NCI-H82 (cell line): ENCODE measurements around the gene ADAM33.

Experiments
- DNase-seq: peaks from one replicate; lab custom pipeline; 2025; lab: John Stamatoyannopoulos, UW

Gene ADAM33

DNA sequence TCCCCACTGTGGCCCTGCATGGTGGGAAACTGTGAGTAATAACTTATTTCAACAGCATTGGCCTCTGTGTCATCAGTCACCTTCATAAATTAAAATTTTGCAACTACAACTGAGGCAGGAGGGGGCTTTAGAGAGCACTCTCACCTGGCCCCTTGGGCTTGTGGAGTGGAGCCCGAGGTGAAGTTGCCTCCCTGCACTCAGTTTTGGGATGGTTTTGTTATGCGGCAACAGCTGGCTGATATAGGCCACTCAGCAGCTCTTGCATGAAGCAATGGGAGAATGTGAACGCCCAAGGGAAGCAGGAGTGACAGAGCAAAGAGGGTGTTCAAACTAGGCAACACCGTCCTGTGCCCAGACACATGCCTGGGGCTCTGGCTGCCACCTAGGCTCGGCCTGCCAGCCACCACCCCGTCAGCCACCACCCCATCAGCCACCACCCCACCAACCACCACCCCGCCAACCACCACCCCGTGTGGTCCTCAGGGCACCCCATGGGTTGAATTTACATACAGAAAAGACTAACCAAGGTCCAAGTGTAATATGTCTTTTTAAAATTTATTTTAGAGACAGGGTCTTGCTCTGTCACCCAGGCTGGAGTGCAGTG lies 14.3 kb downstream of the ADAM33 start:
- no peak for DNase-seq

GRCh38 chr20:3663858-3664257 lies 18.0 kb downstream of the ADAM33 start:
- DNase-seq: no peak

DNA sequence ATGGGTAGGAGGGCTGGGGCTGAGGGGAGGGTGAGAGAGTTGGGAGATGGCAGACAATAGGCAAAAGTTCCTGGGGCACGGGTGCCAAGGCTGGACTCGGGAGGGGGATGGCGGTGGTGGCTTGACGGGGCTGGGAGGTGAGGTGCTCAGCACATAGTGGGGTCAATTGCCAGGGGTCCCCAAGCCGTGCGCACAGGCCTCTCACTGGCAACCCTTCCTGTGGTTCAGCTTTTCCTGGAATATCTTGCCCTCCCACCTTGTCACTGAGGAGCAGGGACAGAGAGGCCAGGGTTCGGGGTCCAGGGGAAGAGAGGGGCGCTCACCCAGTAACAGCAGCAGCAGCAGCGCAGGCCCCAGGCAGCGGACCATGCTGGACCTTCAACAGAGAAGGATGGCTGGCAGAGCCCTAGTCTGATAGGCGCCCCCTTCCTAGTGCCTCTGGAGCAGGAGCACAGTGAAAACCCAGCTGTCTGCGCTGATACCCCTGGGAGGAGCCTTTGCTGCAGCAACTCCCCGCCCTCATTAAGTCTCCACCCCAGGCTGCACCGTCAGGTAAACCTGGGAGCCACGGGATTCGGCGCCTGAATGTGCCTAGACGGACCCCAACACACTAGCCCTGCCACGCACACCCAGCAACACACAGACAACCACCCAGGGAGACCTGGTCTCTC lies 18.6 kb downstream of the ADAM33 start, which contains the start of gene GFRA4:
Gene GFRA4, minus strand, starts transcription at position 369 of the 671 bp plus-strand sequence. Its CDS starts 0 bp downstream, at position 369.
- peak; percentile 16 for DNase-seq

- no peak for DNase-seq
Observed at GRCh38 chr20:3661814-3662665, 19.8 kb downstream of the ADAM33 start.

GRCh38 chr20:3661060-3661813 lies 20.6 kb downstream of the ADAM33 start:
- no peak for DNase-seq

DNA sequence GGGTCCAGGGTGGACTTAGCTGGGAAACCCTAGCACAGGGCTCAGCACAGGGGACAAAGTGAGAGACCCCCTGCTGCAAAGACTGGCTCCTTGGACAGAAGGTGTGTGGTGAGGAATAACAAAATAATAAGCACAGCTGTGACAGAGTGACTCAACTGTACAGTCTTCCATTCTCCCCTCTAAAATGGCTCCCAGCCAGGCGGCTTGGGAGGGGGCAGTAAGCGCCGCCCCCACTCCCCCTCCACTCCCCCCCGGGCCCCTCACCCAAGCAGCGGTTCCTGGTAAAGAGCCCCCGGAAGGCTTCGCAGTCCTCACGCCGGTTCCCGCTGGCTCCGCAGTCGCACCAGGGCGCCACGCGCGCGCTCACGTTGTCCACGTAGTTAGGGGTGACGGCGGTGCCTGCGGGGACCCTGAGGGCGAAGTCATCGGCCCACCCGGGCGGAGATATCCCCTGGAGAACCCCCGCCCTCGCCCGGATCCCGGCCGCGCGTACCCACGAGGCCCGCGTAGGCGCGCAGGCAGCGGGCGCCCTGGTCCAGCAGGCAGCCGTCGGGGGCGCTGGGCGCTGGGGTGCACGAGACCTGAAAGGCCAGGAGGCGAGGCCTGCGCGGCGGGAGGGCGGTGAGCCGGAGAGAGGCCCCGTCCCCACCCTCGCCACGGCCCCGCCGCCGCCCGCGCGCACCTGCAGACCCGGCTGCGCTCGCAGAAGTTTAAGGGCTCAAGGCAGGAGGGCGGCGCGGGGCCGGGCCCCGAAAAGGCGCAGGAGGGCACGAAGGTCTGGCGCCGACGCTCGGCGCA lies 21.3 kb downstream of the ADAM33 start:
- DNase-seq: no peak

GRCh38 chr20:3659492-3660261 lies 22.1 kb downstream of the ADAM33 start:
- no peak for DNase-seq

DNA sequence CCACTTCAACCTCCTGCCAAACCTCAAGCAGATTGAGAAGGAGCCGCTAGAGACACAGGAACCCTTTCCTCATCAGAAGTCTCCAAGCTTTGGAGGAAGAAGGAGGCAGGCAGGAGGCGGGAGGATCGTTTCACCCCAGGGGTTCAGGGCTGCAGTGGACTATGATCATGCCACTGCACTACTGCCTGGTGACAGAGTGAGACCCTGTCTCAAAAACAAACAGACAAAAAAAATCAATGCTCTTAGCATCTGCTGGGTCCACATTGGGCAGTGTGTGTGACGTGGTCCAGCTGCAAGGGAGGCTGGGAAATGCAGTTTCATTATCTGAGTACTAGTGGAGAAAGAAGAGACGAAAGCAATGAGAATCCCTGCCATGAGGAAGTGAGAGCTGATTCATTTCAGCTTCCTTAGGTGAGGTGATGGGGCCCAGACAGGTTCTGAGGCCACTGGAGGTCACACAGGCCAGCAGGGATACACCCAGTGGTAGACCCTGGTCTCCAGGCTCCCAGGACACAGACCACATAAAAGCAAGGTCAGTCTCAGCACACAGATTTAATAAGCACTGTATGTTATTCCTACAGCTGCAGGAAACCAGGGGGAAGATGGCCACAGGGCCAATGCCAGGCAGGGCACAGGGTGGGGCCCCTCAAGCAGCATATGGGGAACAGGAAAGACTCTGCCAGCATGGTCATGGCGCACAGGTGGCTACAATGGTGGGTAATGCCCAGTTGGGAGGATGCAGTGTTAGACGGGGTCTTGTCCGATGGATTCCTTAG lies 22.9 kb downstream of the ADAM33 start:
- peak; percentile 49 for DNase-seq

DNA sequence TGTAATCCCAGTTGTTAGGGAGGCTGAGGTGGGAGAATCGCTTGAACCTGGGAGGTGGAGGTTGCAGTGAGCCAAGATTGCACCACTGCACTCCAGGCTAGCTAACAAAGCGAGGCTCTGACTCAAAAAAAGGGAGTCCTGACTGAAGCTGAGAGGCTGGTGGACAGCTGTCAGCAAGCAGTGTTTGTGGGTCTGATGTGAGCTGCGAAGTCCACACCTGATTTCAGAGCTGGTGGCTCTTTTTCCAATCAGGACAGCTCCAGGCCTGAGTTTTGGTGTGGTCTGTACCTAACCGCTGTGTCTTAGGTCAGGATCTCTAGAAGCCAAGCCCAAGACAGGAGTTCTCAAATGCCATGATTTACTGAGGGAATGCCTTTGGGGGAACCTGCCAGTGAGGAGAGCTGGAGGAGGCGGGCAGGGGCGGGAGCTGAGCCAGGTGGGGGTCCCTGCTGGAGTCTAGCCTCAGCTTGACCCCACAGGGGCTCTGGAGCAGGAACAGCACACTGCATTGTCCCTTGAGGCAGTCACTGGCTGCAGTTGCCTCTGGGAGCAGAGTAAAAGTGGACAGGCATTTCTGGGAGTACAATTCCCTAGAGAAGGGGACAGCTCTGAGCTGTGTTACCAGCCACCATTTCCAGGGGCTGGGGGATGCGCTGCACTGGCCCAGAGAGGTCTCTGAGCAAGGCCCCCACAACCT lies 23.6 kb downstream of the ADAM33 start:
- DNase-seq: no peak

DNA sequence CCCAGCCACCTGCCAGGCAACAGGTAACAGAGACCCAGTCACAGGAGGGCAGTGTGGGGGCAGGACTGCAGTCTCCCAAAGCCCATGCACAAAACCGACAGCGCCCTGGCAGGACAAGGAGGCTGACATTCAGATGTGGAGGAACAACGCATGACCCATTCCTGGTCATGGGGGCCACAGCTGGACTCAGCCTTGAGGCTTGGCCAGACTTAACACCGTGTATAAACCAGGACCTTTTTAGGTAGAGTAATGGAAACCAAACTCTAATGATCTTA lies 26.7 kb downstream of the ADAM33 start:
- no peak for DNase-seq

DNA sequence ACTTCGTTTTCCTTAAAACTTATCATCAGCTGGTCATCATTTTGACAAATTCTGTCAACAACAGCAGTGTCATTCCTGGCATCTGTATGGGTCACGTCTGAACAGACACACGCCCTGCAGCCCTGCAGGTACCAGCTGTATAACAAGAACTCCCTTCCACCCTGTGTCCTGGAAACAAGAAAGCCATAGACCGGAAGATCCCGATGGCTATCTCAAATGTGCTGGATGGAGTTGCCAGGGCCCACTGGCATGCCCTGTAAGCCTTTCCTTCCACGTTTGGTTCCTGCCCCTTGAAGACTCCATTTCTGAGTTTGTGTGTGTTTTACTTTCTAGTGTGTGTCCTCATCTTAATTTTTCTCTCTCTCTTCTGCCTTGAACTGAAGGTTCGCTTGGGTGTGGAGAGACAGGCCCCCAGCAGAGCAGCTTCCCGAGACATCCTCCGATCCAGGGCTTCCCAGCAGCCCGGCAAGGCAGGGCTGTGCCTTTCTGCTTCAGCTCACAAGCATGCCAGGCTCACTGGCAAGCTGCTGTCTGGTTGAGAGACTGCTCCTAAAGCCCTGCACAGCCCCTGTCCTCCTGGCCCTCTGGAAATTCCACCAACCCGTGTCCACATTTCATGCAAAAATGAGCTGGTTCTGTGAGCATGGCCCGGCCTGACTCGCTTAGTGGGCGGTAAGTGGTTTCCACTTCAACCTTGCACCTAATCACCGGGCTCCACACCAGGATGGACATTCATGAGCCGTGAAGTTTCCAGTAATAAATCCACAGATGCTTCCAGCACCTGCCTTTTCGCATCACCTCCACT lies 27.3 kb downstream of the ADAM33 start:
- no peak for DNase-seq

GRCh38 chr20:3653921-3654320 lies 27.9 kb downstream of the ADAM33 start:
- DNase-seq: no peak

GRCh38 chr20:3652676-3653596 lies 28.9 kb downstream of the ADAM33 start:
- DNase-seq: no peak

GRCh38 chr20:3652221-3652620 lies 29.6 kb downstream of the ADAM33 start:
- no peak for DNase-seq

DNA sequence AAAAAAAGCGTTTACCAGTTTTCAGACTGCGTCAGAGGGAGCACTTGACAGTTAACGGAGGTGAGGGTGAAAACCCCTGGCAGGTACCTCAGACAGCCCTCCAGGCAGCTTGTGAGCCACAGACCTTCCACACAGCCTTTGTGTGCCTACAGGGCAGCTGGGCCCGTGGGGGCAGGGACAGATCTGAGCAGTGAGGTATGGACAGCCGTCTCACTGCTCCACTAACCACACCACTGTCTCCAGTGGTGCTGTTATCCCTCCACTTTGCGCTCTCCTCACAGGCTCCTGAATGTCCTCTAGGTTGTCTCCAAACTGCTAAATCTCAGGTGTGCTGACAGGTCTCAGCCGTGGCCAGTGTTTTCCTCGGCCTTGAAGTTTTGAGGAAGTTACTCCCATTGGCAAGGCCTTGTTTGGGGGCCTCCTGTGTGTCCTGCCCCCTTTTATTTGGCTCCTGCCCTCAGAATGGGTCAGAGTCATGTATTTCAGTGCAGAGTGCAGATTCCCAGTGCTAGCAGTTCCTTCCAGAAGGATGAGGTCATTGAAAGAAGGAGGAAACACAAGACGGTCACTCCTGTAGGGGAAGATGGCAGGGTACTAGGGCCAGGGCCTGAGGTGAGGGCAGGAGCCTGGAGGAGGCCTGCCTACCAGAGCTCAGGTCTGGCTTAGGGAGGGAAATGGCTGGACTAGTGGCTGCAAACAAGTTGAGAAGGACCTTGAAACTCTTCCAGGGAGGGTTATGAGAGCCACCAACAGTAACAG lies 30.4 kb downstream of the ADAM33 start:
- DNase-seq: no peak

GRCh38 chr20:3648951-3649350 lies 32.9 kb downstream of the ADAM33 start:
- no peak for DNase-seq

DNA sequence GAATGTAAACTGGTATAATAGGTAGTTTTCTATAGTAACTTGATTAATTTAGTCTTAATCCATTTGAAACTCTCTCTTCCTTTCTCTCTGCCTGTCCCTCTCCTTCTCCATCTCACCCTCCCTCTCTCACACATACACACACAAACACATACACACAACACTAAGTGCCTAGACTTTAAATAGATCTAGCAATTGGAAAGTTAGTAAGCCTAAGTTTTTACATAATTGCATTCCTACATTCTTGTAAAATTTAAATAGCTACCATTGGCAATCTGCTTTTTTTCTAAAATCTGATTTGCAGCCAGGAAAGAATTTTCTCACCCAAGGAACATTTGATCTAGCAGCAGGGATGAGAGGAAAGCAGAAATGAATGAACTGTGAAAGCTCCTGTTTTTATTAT lies 34.3 kb downstream of the ADAM33 start:
- DNase-seq: no peak
